ENCODE data around the gene CAMTA1.

CAMTA1 gene

DNA sequence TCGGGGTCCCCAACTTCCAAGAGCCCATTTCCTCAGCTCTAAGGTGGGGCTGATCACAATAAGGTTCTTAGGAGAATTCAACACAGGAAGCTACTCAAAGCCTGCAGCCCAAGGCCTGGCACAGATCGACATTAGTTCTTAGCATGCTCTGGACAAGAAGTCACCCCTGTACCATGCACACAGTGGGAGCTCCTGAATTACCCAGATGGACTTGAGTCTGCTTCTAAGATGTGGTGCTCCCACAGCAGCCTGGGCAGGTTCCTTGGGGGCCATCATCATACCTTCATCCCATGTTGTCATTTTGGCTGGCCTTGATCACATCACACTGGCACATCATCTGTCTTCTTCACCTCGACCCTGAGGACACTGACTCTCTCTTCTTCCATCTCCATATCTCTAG, 832.6 kb downstream of the CAMTA1 start:
- DNase-seq = no peak

- DNase-seq = no peak
Observed at GRCh38 chr1:7620196-7620595, 834.9 kb downstream of the CAMTA1 start.

- no peak for DNase-seq
Observed at GRCh38 chr1:7621334-7622219, 836.3 kb downstream of the CAMTA1 start.

- DNase-seq = no peak
Observed at GRCh38 chr1:7623842-7624241, 838.6 kb downstream of the CAMTA1 start.

GRCh38 chr1:7624791-7625355, 839.6 kb downstream of the CAMTA1 start:
- no peak for DNase-seq

DNA sequence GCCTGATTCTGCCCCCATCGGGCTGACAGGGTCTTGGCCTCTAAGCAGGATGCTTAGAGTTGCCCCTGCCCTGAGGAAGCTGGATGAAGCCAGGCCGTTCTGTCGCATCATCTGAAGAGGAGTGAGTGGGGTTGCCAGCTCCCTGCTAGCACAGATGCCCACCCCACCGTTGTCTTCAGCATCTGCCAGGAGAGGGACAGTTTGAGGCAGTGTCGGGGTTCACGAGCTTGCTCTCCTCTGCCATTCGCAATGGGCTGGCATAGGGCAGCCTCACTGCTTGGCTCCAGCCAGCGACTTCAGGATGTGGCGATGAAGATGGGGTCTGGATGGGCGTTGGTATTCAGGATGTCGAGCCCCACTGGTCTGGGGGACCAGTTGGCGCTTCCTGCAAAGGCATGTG, 840.1 kb downstream of the CAMTA1 start:
- no peak for DNase-seq

- no peak for DNase-seq
Observed at GRCh38 chr1:7628273-7628672, 843.0 kb downstream of the CAMTA1 start.

DNA sequence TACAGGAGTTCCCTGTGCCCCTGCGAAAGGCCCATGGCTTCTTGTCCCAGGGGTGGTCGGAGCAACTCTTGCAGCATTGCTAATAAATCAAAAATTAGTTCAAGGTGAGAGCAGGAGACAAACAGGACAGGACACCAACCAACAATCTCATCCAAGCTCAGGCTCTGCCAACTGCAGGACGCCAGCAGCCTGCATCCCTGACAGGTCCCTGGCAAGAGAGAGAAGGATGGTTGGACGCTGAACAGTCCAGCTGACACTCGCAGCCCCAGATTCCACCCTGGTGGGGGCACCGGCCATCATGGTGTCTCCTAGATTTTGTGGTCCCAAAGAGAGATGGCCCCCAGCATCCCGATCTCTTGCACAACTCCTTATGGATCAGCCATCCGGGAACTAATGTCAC, 843.8 kb downstream of the CAMTA1 start:
- DNase-seq = no peak

GRCh38 chr1:7629465-7630195, 844.4 kb downstream of the CAMTA1 start:
- no peak for DNase-seq

DNA sequence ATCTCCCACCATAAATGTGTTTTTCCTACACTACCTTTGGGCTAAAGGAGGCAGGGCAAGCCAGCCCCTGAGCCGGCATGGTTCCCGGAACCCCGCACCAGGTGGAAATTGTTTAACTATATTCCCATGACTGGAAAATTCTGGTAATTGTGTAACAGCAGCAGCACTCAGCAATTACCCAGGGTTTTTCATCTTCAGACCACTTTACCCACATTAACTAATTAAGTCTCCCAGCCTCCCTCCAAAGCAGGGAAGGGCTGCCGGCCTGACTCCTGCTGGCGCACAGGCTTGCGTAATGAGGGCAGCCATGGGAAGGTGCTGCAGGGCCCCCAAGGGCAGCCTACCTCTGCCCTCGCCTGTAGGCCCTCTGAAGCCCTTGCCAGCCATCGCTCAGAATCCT, 845.1 kb downstream of the CAMTA1 start:
- DNase-seq = no peak

DNA sequence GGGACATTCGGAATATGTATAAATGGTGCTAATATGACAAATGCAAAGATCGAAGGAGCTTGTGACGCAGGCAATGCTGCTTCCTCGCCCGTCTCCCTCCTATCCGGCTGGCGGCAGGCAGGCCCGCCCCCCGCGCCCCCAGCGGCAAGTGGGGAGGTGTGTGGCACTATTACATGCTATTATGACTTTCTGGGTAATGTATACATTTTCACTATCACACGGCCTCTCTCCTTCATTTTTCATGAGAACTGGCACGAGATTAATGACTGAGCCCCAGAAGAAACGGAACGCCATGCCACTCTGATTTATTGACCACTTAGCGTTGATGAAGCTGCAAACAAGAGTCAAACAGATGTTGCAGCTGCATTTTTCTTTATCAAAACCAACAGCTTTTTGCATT, 846.9 kb downstream of the CAMTA1 start:
- DNase-seq = no peak

DNA sequence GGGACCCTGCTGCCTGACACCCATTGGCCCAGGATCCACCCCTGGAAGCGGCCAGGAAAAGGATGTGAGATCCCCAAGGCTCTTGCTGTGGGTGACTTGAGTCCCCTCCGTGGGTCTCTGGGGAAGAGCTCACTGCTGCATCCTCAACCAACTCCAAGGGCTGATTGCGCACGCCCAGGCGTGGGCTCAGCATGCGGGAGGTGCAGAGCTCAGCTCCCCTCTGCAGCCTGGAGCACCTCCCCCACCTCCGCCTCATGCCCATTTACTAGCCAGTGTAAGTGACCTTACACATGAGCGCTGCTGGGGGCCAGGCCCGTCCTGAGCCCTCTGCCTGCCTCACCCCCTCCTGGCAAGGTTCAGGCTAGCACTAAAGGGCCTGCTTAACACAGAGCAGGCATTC, 847.4 kb downstream of the CAMTA1 start:
- no peak for DNase-seq

DNA sequence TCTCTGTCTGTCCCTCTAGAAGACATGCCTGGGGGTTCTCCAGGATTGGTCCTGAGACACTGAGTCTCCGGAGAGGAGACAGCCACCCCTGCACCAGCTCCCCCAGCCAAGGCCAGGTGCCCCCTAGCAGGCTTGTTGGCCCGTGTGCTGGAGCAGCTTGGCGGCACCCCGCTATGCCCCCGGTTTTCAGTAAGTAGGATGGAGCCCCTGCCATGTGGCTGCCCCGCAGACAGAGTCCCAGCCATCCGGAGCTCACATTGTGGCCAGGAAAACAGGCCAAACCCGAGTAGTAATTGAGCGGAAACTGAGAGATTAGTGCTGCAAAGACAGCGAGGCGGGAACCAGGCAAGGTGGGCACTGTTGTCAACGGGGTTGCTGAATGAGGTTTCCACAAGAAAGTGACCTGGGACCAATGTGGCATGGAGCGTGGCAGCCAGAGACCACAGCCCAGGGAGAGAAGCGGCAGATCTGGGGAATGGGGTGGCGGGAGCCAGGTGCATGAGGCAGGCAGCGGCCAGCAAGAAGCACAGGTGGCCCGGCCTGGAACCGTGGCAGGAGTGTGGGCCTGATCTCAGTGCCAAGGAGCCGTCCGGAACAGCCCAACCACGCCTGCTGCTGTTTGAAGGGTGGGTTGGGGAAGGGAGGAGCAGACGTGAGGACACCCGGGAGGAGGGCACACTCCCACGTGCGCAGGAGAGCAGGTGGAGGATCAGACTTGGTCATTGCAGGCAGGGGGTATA, 848.4 kb downstream of the CAMTA1 start:
- DNase-seq = no peak

GRCh38 chr1:7634546-7635240, 849.4 kb downstream of the CAMTA1 start:
- DNase-seq = no peak

DNA sequence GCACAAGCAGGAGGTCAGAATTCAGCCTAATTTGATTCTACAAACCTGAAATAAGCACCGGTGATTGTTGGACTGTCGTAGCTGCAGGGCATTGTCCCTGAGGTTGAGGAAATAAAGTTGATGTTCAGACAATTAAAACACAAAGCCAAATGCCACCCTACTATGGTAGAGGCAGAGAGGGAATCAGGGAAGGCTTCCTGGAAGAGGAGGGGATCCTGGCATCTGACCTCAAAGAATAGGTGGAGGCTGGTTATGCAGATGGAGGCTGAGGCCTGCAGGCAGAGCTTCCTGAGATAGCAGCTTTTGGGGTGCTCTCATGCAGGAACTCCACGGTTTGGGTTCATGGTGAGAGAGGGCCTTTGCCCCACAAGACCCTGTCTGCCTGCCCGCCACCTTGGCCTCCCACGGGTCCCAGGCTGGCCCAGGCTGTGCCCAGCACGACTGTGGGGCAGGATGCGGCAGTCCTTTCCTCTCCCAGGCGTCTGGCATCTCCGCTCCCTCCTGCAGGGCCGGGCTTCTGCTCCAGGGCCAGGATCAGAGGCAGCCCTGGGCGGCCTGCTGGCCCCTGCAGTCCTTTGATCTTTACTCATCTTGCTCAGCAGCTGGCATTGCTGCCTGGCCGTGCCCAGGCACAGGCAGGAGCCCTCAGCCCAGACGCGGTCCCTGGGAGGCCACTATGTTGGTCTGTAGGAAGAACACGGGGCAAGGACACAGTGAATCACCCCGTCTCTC, 851.7 kb downstream of the CAMTA1 start:
- no peak for DNase-seq

GRCh38 chr1:7638078-7638477, 852.8 kb downstream of the CAMTA1 start:
- no peak for DNase-seq

- DNase-seq = no peak
Observed at GRCh38 chr1:7639435-7640131, 854.3 kb downstream of the CAMTA1 start.

- no peak for DNase-seq
Observed at GRCh38 chr1:7640350-7640749, 855.1 kb downstream of the CAMTA1 start.

DNA sequence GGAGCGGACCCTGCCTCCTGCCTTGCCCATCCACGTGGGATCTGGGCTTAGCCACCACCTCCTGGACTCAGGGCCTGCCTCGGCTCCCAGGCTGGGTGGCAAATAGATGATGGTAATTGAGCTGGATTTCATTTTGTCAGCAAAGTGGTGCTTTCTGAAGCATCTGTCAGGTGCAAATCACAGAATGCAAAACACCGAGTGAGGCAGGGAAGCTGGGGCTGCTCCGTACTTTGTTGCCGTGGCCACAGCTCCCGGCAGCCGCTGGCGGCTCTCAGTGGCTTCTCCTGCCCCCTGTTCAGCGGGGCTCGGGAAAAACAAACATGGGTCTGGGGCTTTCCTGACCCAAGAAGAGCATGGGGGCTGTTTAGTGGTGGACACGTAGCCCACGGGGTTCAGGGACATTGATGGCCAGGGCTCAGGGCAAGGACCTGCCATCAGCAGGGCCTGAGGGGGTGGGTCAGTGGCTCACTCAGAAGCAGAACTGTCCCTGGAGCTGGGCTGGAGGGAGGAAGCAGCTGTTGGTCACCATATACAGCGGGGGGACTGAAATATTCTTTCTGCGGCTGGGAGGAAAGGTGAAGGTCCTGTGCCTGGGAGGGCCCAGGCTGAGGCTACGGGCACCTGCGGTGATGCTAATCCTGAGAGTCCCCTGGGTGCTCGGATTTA, 855.8 kb downstream of the CAMTA1 start:
- no peak for DNase-seq

DNA sequence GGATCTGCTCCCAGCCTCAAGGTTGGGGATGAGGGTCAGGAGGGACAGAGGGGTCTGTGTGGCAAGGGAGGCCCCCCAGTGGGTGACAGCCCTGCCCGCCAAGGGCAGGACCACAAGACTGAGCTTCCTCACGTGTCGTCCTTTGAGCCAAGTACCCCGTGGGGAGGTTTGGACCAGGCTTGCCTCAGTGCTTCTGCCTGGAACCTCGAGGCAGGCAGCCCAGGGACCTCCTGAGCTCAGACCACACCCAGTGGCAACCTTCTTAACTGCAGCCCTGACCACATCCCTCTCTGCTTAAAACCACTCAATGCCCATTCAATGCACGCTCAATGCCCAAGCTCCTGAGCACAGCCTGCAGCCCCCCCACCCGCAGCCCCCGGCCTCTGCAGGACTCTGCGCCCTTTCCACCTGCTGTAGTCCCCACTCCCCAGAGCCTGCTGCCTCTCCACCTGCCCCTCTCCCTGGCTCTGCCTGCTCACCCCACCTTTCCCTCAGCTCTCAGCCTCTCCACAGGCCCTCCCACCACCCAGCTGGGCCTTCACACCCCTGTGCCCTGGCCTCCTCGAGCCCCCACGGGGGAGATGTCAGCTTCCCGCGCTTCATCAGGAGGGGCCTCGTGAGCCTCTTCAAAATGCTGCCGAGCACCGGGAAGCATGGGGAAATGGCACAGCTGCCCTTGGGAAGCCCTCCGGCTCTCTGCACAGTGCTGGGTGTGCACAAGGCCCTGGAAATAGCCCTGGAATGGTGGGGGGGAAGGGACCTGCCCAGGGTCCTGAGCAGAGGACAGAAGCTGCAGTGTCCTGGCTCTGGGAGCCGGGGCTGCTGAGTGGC, 856.5 kb downstream of the CAMTA1 start:
- no peak for DNase-seq

All from effector CD4-positive, alpha-beta T cell (primary cell).